ENCODE results near the gene ACTL7A. TPM values are rescaled to one million over a fixed set of nuclear protein-coding genes. Genes with fewer than 3 reads are reported as not detected.
A peak's percentile ranks its signal among the peaks of the same experiment; 100 is the strongest.
"Not testable (repeated sequence)": the region's sequence is repeated elsewhere in the genome, so short reads cannot be mapped to it uniquely, and the experiment has no call there.

The ACTL7A gene
- total RNA-seq, 1 donor, result not detected

DNA sequence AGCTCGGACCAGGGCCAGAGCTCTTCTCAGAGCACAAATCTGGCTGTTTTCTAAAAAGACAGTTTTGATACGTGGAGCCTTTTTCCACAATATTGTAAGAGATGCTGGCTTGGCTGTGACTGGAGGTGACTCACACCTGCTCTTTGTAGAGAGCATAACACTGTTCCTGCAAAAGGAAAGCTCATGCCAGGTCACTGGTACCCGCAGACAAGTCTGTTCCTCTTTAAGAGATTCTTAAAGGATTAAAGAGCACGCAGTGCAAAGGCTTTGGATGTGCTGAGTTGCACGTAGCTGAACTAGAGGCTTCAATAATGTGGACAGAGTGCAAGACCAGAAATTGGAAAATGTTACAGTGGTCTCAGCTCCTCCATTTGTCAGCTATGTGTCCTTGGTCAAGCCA, 25.3 kb upstream of the ACTL7A start:
- no peak for TF ChIP-seq CTCF (IDR thresholded peaks at IDR 0.05; ENCODE audit: insufficient read depth, low read depth, low read length)
- no peak overlapping the region for H3K4me3 ChIP-seq (ENCODE audit: low read depth, low read length)
- DNase-seq (ENCODE audit: low read depth), result no peak

DNA sequence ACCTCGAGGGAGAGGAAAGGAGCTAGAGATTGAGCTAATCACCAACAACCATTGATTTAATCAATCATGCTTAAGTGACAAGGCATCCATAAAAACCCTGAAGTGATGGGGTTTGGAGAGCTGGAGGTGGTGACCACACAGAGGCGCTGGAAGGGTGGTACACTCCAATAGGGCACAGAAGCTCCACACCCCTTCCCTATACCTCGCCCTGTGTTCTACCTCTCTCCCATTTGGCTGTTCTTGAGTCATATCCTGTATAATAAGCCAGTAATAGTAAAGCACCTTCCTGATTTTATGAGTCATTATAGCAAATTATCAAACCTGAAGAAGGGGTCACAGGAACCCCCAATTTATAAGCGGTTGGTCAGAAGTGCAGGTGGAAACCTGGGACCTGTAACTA, 24.5 kb upstream of the ACTL7A start:
- H3K4me3 ChIP-seq (ENCODE audit: low read depth, low read length), result no peak overlapping the region
- no peak for TF ChIP-seq CTCF (IDR thresholded peaks at IDR 0.05; ENCODE audit: insufficient read depth, low read depth, low read length)
- DNase-seq (ENCODE audit: low read depth), result no peak

GRCh38 chr9:108838017-108838416, 24.0 kb upstream of the ACTL7A start:
- TF ChIP-seq CTCF (IDR thresholded peaks at IDR 0.05; ENCODE audit: insufficient read depth, low read depth, low read length), result no peak
- DNase-seq (ENCODE audit: low read depth), result peak; percentile 34
- H3K4me3 ChIP-seq (ENCODE audit: low read depth, low read length), result no peak overlapping the region

DNA sequence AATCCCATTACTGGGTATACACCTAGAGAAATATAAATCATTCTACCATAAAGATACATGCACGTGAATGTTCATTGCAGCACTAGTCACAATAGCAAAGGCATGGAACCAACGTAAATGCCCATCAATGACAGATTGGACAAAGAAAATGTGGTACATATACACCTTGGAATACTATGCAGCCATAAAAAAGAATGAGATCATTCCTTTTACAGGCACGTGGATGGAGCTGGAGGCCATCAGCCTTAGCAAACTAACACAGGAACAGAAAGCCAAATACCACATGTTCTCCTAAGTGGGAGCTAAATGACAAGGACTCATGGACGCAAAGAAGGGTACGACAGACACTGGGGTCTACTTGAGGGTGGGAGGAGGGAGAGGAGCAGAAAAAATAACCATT, 22.5 kb upstream of the ACTL7A start:
- not testable (repeated sequence) for H3K4me3 ChIP-seq (ENCODE audit: low read depth, low read length); DNase-seq (ENCODE audit: low read depth)

- no peak for DNase-seq (ENCODE audit: low read depth)
- H3K4me3 ChIP-seq (ENCODE audit: low read depth, low read length), result no peak overlapping the region
- no peak for TF ChIP-seq CTCF (IDR thresholded peaks at IDR 0.05; ENCODE audit: insufficient read depth, low read depth, low read length)
Observed at GRCh38 chr9:108842610-108843295, 19.3 kb upstream of the ACTL7A start.

GRCh38 chr9:108844391-108844790, 17.7 kb upstream of the ACTL7A start:
- no peak for DNase-seq (ENCODE audit: low read depth)
- H3K4me3 ChIP-seq (ENCODE audit: low read depth, low read length), result no peak overlapping the region
- TF ChIP-seq CTCF (IDR thresholded peaks at IDR 0.05; ENCODE audit: insufficient read depth, low read depth, low read length), result no peak

- TF ChIP-seq CTCF (IDR thresholded peaks at IDR 0.05; ENCODE audit: insufficient read depth, low read depth, low read length), result no peak
- DNase-seq (ENCODE audit: low read depth), result no peak
- H3K4me3 ChIP-seq (ENCODE audit: low read depth, low read length), result no peak overlapping the region
Observed at GRCh38 chr9:108844856-108845255, 17.2 kb upstream of the ACTL7A start.

Measured in fibroblast of villous mesenchyme (primary cell).